DOHH2 (cell line): ENCODE measurements around the gene TPRG1L.

Experiments used
- H3F3A ChIP-seq: fragments of 200-600 bp; sonication (generic), shearing (Covaris generic); 2 replicates; pipeline ENCODE4 v1.6.0; 2016; ENCODE audit warnings: antibody characterized with exemption, mild to moderate bottlenecking; ENCODE audit not compliant: control insufficient read depth, insufficient read depth
- H3K27ac ChIP-seq: fragments of 200-600 bp; sonication (generic); 2 replicates; pipeline ENCODE4 v1.5.1; 2014; ENCODE audit warnings: low read depth, mild to moderate bottlenecking, low read length, moderate library complexity
- H3K27me3 ChIP-seq: fragments of 200-600 bp; sonication (generic); 2 replicates; pipeline ENCODE4 v1.6.1; 2014; ENCODE audit warnings: mild to moderate bottlenecking, low read length, mixed read lengths; ENCODE audit not compliant: control insufficient read depth
- H3K36me3 ChIP-seq: fragments of 200-600 bp; sonication (generic); 2 replicates; pipeline ENCODE4 v1.6.1; 2014; ENCODE audit warnings: mild to moderate bottlenecking, low read length, moderate library complexity, mixed read lengths; ENCODE audit not compliant: control insufficient read depth
- H3K4me1 ChIP-seq: fragments of 200-600 bp; sonication (generic); 2 replicates; pipeline ENCODE4 v1.6.1; 2014; ENCODE audit warnings: mild to moderate bottlenecking, low read length, mixed read lengths; ENCODE audit not compliant: control insufficient read depth
- H3K4me2 ChIP-seq: fragments of 200-600 bp; sonication (generic); 2 replicates; pipeline ENCODE4 v1.6.0; 2014; ENCODE audit warnings: mild to moderate bottlenecking, low read length, moderate library complexity
- H3K4me3 ChIP-seq: fragments of 200-600 bp; sonication (generic); 2 replicates; pipeline ENCODE4 v1.5.1; 2014; ENCODE audit warnings: mild to moderate bottlenecking, low read length, mixed read lengths
- H3K79me2 ChIP-seq: fragments of 200-600 bp; sonication (generic); 2 replicates; pipeline ENCODE4 v1.6.1; 2014; ENCODE audit warnings: mild to moderate bottlenecking, low read length, mixed read lengths; ENCODE audit not compliant: control insufficient read depth
- H3K9me2 ChIP-seq: fragments of 200-600 bp; sonication (generic); replicated peaks from 2 replicates; pipeline ENCODE4 v1.6.1; 2014; ENCODE audit warnings: mild to moderate bottlenecking, low read length, mixed read lengths; ENCODE audit not compliant: control insufficient read depth
- H3K9me3 ChIP-seq: fragments of 200-600 bp; sonication (generic); 2 replicates; pipeline ENCODE4 v1.6.1; 2014; ENCODE audit warnings: antibody characterized with exemption, low read length, mixed read lengths; ENCODE audit not compliant: control insufficient read depth, insufficient read depth
- H4K20me1 ChIP-seq: fragments of 200-600 bp; sonication (generic); 2 replicates; pipeline ENCODE4 v1.6.0; 2014; ENCODE audit warnings: low read depth, mild to moderate bottlenecking, antibody characterized with exemption, low read length, moderate library complexity; ENCODE audit not compliant: control insufficient read depth, insufficient read depth
- CTCF ChIP-seq: fragments of 200-600 bp; sonication (generic); IDR thresholded peaks from one replicate; pipeline ENCODE4 v1.5.1; 2014; ENCODE audit warnings: antibody characterized with exemption, mild to moderate bottlenecking, low read depth, low read length; ENCODE audit not compliant: poor library complexity, severe bottlenecking
- EZH2phosphoT487 ChIP-seq: fragments of 200-600 bp; sonication (generic); IDR thresholded peaks from 2 replicates; pipeline ENCODE4 v1.6.1; 2017; ENCODE audit warnings: borderline replicate concordance, mild to moderate bottlenecking, antibody characterized with exemption, low read length, moderate library complexity, mixed read lengths

Gene TPRG1L

GRCh38 chr1:3660704-3661103 lies 35.9 kb downstream of the TPRG1L start:
- Histone ChIP-seq H3K4me1 (peaks cover 90% of the 10 kb centered on the region), H3K79me2 (peaks cover 77% of the 10 kb centered on the region), H3K27ac (0 out of 2 replicates have a peak overlapping the region, but pooled peaks have one; percentile 4), H4K20me1 (no peaks in the 10 kb centered on the region), H3K27me3 (no peaks in the 10 kb centered on the region), H3K4me2 (peak overlapping the region; percentile 51), H3K9me2 (no peaks in the 10 kb centered on the region), H3K36me3 (no peaks in the 10 kb centered on the region; the same call in 1 of the 2 replicates), H3F3A (peaks cover 24% of the 10 kb centered on the region), H3K9me3 (no peaks in the 10 kb centered on the region), H3K4me3 (0 out of 2 replicates have a peak overlapping the region, but pooled peaks have one; percentile 21)
- TF ChIP-seq EZH2phosphoT487 = no peak
- no peak for TF ChIP-seq CTCF

GRCh38 chr1:3661631-3662030 lies 36.8 kb downstream of the TPRG1L start:
- no peak for TF ChIP-seq EZH2phosphoT487
- no peak for TF ChIP-seq CTCF
- no peak overlapping the region for H3K4me2 ChIP-seq
- H3K27ac ChIP-seq = no peak overlapping the region
- no peaks in the 10 kb centered on the region for H4K20me1 ChIP-seq
- H3K4me1 ChIP-seq = peaks cover 90% of the 10 kb centered on the region
- H3K4me3 ChIP-seq = no peak overlapping the region
- no peaks in the 10 kb centered on the region for H3K27me3 ChIP-seq
- peaks cover 72% of the 10 kb centered on the region for H3K79me2 ChIP-seq
- no peaks in the 10 kb centered on the region for H3K9me3 ChIP-seq
- no peaks in the 10 kb centered on the region for H3K9me2 ChIP-seq
- H3K36me3 ChIP-seq = no peaks in the 10 kb centered on the region; the same call in 1 of the 2 replicates
- peaks cover 30% of the 10 kb centered on the region for H3F3A ChIP-seq

GRCh38 chr1:3662080-3662671 lies 37.4 kb downstream of the TPRG1L start:
- H3K9me3 ChIP-seq = no peaks in the 10 kb centered on the region

More at GRCh38 chr1:3662080-3662671, 37.4 kb downstream of the TPRG1L start:
- Histone ChIP-seq H3K79me2 (peaks cover 72% of the 10 kb centered on the region), H3K36me3 (no peaks in the 10 kb centered on the region; the same call in 1 of the 2 replicates), H3F3A (peaks cover 30% of the 10 kb centered on the region), H3K27ac (no peak overlapping the region), H3K4me3 (no peak overlapping the region), H3K9me2 (no peaks in the 10 kb centered on the region), H3K27me3 (no peaks in the 10 kb centered on the region), H3K4me2 (peak overlapping the region; percentile 99; the same call in 1 of the 2 replicates), H4K20me1 (no peaks in the 10 kb centered on the region), H3K4me1 (peaks cover 90% of the 10 kb centered on the region)
- TF ChIP-seq CTCF (no peak), EZH2phosphoT487 (no peak)
